Fibroblast of lung (primary cell): ENCODE data around the gene IL17RA.

Source experiments
- EZH2 ChIP-seq: IDR thresholded peaks from 2 replicates; pipeline ENCODE4 v1.5.1; 2012; ENCODE audit warnings: low read length, control low read depth, mild to moderate bottlenecking; ENCODE audit errors: missing control alignments
- TF ChIP-seq, protein P1 (sequence below), 2 donors: IDR thresholded peaks in 1 of 2; conservative IDR thresholded peaks in 1 of 2; 1 replicate in 1 of 2; 2 replicates in 1 of 2; pipeline ENCODE4 v1.5.1; 2011 to 2012; ENCODE audit warnings: low read length in 2 of 2, control low read depth in 1 of 2, inconsistent platforms in 1 of 2, low read depth in 1 of 2, mild to moderate bottlenecking in 1 of 2

DNA sequence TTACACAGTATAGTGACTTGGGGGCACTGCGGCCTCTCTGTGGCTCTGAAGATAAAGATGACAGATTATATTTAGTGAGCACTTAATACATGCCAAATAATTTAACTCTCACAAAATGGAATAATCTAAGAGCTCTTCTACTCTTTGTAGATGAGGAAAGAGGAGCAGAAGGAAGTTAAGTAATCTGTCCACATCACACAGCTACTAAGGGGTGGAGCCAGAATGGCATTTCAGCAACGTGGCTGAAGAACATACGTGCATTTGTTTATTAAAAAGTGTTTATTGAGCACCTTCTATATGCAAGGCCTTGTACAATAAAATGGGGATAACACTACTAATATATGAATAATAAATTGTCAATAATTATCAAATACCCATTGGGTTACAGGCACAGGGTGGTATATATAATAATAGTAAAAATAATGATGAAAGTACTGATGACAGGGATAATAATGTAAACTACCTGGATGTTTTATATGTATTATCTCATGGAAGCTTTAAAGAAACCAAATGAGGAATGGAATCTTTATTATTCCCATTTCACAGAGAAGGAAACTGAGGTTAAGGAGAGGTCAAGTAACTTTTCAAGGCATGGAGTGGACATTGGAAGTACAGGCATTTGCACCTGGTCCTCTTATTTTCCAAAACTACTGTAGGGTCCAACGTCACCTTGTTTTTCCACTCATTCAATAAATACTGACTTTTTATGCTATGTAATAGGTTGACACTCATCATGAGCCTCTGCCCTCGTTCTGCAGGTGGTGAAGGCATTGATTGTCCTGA is 38.0 kb upstream of the IL17RA start:
- TF ChIP-seq, protein P1, sequence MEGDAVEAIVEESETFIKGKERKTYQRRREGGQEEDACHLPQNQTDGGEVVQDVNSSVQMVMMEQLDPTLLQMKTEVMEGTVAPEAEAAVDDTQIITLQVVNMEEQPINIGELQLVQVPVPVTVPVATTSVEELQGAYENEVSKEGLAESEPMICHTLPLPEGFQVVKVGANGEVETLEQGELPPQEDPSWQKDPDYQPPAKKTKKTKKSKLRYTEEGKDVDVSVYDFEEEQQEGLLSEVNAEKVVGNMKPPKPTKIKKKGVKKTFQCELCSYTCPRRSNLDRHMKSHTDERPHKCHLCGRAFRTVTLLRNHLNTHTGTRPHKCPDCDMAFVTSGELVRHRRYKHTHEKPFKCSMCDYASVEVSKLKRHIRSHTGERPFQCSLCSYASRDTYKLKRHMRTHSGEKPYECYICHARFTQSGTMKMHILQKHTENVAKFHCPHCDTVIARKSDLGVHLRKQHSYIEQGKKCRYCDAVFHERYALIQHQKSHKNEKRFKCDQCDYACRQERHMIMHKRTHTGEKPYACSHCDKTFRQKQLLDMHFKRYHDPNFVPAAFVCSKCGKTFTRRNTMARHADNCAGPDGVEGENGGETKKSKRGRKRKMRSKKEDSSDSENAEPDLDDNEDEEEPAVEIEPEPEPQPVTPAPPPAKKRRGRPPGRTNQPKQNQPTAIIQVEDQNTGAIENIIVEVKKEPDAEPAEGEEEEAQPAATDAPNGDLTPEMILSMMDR (conservative IDR thresholded peaks at IDR 0.05 in 1 of 2, IDR thresholded peaks at IDR 0.05 in 1 of 2; ENCODE audit: low read depth in 1 of 2, low read length in 2 of 2) = no peak
- TF ChIP-seq EZH2 = no peak
